Medulla oblongata (tissue), 1 donor: Measurements from ENCODE around the gene CUX1.
A peak's percentile ranks its signal among the peaks of the same experiment; 100 is the strongest.
"Not testable (repeated sequence)": the region's sequence is repeated elsewhere in the genome, so short reads cannot be mapped to it uniquely, and the experiment has no call there.

Experiments
- DNase-seq: peaks from one replicate; pipeline ENCODE4 v3.0.0-alpha.2; 2015; ENCODE audit errors: extremely low spot score

CUX1 gene

DNA sequence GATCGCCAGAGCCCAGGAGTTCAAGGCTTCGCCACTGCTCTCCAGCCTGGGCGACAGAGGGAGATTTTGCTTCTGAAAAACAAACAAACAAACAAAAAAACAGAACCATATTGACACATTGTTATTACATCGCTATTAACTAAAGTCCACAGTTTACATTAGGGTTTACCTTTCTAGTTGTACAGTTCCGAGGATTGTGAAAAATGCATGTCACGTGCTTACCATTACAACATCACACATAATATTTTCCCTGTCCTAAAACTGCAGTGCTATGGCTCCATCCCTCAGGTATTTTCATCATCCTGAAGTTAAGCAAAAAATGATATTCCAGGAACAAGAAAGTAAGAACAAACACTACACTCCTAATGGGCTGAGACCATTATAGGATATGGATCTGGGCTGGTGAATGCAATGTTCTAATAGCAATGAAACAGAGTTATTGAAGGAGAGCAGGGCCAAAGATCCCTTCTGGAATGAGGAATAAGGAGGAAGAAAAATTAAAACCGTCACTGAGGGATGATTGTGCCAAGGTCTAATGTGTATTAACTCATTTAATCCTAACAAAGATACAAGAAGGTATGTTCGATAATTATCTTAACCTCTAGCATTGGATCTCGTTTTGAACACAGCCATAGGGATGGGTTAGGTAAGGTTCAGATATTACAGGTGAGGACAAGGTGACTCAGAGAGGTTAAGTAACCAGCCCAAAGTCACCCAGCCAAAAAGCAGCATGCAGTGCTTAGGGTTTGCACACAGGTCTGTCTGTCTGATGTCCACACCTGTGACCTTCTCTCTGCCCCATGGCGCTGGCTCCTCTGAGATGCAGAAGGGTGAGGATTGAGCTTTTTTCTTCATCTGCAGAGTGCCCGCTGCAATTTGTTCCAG is 14.0 kb upstream of the CUX1 start:
- DNase-seq, result no peak

DNA sequence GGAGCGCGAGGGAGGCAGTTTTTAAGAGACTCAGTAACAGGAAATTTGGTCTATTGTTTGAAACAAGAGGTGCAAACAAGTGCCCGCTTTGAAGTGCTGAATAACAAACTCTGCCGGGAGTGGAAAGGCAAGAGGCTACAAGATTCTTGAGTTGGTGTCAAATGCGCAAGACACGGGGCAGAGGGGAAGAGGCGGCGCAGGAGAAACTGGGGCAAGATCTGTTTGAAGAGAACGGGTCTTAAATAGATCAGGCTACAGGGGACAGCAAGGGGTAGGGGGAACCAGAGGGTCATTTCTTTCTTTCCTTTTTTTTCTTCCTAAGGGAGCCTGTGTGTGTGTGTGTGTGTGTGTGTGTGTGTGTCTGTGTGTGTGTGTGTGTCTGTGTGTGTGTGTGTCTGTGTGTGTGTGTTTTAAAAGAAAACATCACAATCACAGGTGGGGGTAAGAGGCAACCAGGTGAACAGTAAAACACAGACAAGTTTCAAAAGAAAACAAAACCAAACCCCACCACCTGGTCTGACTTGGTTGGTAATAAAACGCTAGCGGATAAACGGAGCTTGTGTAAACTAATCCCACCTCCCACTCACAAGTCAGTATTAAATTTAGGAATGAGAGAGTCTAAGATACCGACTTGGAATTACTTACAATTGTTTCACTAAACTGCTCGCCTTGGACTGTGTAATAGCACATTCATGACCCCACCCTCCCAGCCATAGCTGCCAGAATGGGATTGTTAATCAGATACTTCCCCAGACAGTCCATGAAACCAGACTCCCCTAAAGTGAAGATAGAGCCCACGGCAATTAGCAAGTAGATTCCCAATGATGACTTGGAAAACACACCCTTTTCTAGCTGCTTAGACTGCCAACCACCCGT is 13.1 kb upstream of the CUX1 start:
- no peak for DNase-seq

DNA sequence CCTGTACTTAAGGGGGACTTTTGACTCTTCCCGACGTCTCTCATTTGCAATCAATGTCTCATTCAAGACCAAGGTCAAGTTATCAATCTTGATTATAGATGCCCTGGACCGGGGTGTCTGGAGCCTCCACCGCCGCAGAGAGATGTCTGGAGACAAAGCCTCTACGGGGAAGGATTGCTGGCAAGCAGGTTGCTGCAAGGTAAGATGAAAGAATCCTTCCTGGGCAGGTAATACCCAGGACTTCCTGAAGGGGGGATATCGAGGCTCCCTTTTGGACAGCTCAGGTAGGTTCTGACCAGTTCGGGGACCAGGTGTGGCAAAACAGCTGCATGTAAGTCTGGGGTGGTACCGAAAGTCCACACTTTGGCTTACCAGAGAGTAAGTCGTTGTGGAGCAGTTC is 12.5 kb upstream of the CUX1 start:
- DNase-seq, result no peak

DNA sequence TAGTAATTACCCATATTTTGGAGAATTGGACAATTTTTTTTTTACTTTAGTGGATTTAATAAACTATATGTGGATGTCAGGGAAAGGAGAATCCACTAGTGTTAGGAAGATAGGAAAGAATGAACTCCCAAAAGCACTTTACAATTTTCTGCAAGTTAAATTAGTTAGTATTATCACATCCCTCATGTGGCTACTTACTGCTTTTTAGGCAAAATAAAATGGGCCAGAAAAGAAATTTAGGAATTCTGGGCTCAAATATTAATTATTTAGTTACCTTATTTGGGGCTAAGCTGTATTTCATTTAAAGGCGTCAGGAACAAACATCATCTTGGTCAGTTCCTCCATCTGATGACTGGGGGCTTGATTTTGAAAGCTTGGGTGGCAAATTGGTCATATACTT is 4.8 kb upstream of the CUX1 start:
- DNase-seq, result no peak

DNA sequence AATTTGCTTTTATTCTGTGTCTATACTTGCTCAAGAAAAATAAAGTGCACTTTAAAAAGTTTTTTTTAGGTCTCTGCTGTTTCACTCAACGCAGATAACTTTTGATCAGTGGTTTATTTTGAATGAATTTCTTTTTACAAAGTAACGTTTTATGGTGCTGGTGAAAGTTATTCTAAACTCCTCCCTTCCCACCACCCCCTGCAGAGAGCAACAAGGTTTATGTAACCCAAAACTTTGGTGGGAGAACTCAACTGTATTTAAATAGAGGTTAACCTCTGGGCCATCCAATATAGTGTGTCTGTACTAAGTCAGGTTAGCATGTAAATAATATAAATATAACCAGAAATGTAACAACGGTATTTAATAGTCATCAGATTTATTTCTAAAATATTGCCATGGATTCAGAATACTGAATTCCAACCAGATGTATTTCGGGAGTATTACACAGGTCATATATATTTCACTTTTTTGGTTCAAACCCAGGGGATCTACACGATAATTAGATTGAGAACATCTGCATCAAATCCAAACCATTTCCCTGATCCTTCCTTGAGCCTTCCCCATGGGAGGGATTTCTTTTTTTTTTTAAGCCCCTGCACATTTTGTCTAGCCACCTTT is 3.9 kb upstream of the CUX1 start:
- DNase-seq, result no peak

DNA sequence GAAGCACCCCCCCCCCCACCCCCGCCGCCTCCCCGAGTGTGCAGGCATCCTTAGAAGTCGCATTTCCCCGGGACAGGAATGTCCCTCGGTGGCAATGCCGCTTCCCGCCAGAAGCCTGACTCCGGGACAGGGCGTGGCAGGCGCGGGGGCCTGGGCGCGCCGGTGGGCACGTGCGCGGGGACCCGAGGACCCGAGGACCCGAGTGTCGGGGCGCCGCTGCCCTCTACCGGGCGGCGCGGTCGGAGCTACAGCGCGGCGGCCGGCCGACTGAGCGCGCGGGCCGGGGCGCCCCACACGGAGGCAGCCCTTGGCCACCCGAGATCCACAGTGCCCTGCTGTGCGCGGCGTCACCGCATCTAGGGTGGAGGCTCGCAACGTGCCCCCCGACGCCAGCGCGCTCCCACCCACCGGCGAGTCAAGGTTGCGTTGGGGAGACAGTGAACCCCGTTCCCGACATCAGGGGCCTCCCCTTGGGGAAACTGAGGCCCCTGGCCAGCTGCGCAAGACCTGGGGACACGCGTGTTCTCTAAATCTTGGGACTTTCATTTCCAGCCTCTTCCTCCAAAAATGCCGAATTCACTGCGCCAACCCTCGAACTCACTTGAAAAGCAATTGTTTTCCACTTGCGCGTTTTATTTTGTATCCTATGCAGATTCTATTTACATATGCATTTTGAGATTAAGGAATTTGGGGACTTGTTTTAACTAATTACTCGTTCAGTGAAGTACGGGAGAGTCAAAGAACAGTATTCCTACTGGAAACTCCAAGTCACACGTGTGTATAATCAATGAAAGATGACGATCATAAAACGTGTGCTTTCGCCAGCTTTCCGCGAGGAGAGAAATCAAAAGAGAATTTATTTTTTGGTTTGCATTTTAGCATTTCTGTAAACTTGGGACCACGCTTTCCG is 3.1 kb upstream of the CUX1 start:
- DNase-seq, result peak; percentile 67

DNA sequence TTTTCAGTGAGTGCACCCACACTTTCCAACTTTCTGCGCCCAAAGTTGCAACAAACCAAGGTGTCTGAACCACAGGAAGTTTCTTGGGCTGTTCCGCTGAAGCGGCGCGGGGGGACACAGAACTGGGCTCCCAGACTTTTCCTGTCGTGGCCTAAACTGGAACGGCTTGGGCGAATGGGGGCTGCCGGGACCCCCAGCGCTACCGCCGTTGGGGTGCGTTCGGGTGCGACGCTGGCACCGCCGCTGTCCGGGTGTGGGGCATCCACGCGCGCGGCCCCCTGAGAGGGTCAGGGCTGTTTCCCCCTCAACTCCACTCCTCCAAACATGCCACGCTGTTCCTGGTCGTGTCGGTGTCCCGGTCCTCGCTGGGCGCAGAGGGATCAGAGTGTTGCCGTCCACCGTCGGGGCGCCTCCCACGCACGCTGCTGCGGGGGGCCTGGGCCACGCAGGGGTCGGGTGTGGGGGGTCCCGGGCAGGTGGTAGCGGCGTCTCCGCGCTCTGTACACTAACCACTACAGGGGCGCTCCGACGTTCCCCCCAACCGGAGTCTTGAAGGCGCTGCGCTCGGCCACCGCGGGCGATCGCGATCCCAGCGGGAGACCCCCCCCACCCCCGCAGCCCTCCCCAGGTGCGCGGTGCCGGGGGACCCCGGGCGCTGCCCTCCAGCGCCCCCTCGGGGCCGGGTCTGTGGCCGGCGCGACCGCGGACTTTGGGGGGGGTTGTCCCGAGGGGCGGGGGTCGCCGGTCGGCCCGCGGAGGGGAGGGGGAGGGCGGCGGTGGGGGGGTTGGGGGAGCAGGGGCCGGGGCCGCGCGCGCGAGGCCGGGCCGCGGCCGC is 2.2 kb upstream of the CUX1 start:
- DNase-seq, result peak; percentile 66

DNA sequence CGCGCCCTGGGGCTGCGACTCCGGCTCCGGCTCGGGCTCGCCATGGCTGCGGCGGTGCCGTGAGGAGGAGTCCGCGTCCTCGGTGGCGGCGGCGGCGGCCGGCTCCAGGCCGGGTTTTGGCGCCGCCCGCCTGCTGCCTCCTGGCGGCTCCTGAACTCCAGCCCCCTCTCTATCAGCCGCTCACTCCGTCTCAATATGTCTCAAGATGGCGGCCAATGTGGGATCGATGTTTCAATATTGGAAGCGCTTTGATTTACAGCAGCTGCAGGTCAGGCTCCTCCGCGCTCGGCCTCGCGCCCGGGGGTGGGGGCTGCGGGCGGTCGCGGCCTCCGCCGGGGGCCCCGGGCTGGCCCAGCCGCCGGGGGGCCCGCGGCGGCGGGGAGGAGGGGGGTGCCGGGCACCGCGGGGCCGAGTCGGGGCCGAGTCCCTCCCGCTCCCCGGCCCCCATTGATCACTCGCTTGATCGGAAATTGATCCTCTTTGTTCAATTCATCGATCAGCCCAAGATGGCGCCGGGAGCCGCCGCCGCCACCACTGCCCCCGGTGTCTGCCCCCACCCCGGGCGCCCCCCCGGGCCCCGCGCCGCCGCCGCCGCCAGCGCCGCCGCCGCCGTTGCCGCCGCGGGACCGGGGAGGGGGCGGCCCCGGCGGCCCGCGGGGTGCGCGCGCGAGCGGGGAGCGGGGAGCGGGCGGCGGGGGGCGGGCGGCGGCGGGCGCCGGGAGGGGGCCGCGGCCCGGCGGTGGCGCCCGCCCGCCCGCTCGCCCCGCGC is 1.4 kb upstream of the CUX1 start:
- DNase-seq, result peak; percentile 61

DNA sequence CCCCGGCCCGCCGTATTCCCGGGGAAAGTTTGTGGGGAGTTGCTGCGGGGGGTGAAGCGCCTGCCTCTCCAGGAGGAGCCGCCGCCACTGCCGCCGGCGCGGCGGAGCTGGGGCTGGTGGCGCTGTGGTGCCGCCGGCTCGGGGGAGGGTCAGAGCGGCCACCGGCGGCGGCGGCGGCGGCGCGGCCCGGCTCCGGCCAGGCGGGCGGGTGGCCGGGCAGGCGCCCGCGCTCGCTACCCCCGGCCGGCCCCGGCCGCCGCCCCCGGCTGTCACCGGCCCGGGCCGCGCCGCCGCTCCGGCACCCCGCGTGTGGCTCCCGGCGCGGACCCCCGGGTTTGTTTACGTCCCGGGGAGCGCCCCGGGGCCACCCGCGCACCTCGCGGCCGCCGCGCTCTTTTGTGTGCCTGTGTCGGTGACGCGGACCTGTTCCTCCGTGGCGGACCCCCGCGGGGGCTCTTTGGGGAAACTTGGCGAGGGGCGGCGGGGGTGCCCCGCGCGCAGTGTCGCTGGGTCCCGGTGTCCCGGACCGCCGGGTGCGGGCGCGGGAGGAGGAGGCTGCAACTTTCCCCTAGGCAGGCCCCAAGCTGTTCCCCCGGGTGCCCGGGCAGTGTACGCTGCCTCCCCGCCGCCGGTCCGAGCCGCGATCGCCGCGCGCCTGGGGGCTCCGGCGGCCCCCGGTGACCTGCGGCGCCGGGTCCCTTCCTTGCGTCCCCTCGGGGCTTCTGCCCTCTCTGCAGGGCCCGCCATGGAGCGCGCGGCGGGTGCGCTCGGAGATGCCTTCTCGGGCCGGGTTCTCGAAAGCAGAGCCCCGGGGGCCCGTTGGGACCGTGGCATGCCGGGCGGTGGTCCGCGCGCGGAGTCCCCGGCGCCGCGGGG is 593 bp upstream of the CUX1 start:
- peak; percentile 55 for DNase-seq

DNA sequence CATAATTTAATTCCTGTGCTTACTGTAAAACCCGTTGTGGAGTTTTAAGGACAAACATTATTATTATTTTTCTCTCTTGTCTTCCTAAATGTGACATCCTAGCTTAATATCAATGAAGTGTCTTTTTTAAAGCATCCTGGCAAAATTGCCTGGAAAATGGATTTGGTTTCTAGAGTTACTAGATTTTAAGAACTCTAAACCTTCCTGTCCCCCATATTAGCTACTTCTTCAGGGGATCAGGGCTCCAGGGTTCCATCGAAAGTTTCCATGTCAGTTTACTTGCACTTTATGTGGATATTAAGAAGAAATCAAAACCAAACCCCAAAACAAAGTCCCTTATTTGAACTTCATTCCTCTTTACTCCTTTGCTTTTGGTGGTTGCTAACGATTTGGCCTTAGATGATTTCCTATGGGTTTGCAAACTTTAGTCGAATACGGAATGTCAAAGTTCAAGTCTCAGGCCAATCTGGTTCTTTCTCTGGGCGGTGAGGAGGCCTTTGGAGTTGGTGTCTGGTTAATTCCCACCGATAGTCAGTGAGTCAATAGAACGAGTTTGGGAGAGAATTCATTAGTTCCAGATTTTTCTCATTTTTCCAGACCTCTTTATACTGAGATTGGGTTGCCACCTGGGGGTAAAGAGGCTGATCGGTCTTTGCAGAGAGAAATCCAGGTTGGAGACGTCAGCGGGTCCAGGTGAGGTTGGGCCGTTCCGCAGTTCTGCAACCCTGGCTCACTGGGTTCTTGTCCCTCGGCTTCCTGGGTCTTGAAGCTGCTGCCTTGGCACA is 1.1 kb downstream of the CUX1 start:
- peak; percentile 7 for DNase-seq

DNA sequence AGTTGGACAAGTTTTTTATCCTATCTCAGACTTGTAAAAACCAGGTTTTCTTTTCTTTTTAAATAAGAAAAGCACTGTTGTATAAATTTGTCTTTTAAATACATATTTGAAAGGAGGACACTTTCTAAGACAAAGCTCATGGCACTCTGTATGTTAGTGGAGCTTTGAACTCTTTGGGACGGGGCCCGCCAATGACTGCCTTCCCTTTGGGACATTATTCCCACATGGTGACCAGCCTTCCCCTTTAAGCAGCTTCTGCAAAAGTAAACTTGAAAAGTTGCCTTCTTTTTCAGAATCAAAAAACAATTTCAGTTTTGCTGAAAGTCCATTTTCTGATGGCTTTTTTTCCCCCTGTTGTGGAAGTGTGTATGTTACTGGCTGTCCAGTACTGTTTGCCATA is 1.8 kb downstream of the CUX1 start:
- DNase-seq, result no peak

DNA sequence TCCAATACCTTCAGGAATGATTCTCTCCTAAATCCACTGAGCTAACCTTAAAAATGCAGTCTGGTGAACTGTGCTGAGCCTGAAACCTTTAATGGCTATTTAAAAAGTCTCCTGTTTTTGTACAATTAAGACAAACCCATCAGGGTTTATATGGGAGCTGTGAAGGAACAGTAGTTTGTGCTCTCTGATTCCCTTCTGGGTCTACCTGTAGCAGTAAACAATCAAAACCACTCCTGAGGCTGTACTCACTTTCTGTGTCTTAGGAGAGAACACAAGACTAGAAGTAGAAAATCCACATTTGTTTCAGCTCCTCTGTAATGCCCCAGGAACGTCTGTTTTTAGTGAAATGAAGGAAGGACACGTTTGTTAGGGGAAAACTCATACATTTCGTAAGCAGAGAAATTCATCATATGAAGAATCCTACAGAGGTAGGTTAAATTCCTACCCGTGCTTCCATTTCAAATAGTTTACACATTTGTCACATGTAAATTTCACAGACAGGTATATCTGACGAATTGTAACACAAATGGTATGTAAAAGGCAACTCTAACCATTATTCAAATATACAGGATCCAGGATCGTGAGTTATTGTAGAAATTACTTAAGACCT is 2.6 kb downstream of the CUX1 start:
- no peak for DNase-seq

DNA sequence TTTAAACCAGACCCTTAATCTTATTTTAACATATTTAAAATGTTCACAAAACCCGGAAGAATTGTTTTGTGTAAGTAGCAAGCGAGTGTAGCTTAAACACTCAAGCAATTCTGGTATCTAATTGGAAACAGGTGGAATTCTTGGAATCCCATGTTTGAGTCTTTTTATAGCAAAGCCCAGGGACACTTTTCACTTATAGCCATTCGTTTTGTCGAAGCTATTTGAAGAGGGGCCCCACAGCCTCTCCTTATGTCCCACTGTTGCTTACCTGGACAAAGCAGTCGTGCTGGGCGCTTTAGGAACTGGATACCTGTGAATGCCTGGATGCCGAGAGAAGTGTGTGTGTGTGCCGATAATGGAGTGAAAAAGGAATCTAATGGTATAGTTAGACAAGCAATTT is 3.3 kb downstream of the CUX1 start:
- no peak for DNase-seq

DNA sequence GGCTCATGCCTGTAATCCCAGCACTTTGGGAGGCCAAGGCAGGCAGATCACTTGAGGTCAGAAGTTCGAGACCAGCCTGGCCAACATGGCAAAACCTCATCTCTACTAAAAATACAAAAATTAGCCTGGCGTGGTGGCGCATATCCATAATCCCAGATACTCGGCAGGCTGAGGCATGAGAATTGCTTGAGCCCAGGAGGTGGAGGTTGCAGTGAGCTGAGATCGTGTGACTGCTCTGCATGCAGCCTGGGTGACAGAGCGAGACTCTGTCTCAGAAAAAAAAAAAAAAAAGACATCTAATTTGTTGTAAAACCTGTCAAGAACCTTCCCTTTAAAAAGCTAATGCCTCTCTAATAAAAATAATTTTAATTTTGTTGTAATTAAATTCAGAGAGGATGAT is 5.2 kb downstream of the CUX1 start:
- DNase-seq, result not testable (repeated sequence)

DNA sequence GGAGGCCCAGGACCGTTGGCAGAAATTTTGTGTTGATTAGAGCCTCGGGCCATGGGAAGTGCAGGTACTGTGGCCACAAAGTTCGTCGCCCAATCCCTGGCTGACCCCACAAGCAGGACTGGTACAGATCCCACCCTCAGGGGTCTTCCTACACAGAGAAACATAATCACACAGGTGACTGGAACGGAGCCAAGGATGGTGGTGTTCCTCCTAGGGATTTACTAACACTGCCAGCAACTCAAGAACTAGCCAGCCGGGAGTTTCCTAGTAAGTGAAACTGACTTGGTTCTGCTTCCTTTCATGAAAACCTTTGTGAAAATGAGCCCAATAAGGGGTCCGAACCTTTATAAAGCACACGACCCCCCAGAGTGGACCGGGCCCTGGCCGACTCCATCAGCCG is 5.7 kb downstream of the CUX1 start:
- DNase-seq, result no peak

DNA sequence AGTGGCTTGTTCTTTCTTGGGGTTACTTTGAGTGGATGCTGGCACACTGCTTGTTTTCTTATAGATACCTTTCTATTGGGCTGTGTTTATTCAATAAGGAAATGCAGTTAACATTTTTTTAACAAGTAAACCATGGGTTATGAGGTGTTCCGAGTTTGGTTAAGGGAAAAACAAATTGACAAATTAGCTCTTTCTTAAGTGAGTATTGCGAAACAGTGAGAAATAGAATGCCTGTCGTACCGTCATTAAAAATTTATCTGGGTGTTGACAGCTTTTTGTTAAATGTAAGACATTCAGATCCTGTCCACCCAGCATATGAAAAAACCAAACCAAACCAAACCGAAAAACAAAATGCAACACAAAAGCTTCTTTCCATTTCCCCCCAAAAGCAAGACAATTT is 6.2 kb downstream of the CUX1 start:
- DNase-seq, result no peak

DNA sequence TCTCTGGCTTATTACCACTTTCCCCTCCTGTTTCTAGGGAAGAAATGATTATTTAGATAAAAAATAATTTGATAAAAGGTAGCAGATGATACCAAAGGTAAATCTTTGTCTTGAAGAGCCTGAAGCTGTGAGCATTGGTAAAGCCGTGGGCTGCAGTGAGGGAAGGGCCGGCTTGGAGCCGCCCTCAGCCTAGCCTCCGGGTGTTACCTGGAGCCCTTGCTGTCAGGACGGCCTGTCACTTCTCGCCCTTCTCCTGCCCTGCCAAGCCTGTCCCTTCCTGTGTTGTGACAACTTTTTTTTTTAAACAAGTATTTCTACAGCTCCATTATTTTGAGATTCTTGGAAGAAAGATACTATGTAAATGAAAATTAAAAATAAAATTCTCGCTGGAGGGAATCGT is 7.0 kb downstream of the CUX1 start:
- DNase-seq, result no peak
